NCI-H2081 (cell line): ENCODE results near the gene CC2D2B.

ENCODE experiments used
- DNase-seq, 2 experiments: peaks; one replicate each; lab custom pipeline; 2025; lab: John Stamatoyannopoulos, UW

Gene CC2D2B

DNA sequence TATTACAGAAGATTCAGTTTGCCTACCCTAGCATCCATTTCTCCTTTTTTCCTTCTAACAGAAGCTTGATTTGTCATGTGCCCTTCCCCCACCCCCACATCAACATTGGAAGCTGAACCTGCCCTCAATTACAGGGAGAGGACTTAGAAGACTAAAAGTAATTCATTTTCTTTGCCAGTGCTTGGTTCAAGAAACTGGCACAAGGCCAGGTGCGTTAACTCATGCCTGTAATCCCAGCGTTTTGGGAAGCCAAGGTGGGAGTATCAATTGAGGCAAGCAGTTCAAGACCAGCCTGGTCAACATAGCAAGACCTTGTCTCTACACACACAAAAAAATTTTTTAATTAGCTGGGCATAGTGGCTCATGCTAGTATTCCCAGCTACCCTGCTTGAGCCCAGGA, 168.2 kb downstream of the CC2D2B start:
- DNase-seq, result no peak

DNA sequence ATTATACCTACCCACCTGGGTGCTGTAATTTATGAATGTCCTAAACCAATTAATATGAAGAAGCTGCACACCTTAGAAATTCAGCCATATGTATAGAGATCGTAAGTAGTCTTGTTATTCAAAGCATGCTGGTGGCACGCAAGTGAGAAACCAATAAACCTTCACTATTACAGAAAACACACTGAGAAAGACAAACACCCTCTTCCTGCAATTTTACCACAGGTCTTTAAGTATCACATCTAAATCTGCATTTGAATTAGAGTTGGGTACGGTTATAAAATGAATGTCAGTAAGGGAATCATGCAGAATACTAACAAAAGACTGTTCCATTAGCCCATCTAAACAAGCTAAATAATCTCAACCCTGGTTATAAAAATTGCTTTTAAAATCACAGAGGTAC, 169.4 kb downstream of the CC2D2B start:
- no peak for DNase-seq

DNA sequence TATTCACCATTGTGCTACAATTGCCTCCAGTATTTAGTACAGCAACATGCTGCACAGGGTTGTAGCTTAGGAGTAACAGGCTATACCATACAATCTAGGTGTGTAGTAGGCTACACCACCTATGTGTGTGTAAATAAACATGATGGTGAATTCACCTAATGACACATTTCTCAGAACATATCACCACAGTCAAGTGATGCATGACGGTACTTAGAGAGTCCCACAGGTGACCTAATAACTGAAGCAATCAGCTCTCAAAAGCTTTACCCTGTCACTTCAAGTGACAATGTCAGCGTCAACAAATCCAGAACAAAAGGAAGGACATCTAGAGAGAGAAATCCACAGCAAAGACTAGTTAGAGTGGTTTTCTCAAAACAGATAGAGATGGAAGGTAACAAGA, 174.4 kb downstream of the CC2D2B start:
- no peak for DNase-seq
